IMR-90 (cell line): Measurements from ENCODE around the gene PLEKHA8. TPM values are rescaled to one million over a fixed set of nuclear protein-coding genes. Genes with fewer than 3 reads are reported as not detected.

Source experiments
- ATAC-seq: fragments of 200-7000 bp; cut with Tn5 transposase; 2 replicates; pipeline ENCODE4 v1.9.1; 2020; ENCODE audit warnings: low read depth, mild to moderate bottlenecking, moderate library complexity
- BruUV-seq: library from RNA; stranded (reverse); fragments of 400-500 nt; replicated peaks from 2 replicates; lab custom pipeline; 2021; lab: Mats Ljungman, UMichigan
- CTCF ChIA-PET: fragments of 300-600 bp; formaldehyde crosslinking; extraction: SDS; loops from one replicate; lab custom pipeline; 2021; ENCODE audit warnings: antibody characterized with exemption; lab: Yijun Ruan, JAX
- POLR2A ChIA-PET: fragments of 300-600 bp; sonication (Branson Sonifier 250); formaldehyde crosslinking; loops from one replicate; lab custom pipeline; 2022; ENCODE audit warnings: antibody characterized with exemption; ENCODE audit not compliant: unreplicated experiment; lab: Charles Lee
- DNase-seq: peaks from one replicate; pipeline ENCODE4 v3.0.0; 2013
- H2AFZ ChIP-seq: replicated peaks from 2 replicates; pipeline ENCODE3; 2013; ENCODE audit warnings: low read length, mild to moderate bottlenecking; ENCODE audit not compliant: poor library complexity
- H2AK5ac ChIP-seq: 2 replicates; pipeline ENCODE4 v1.6.1; 2013; ENCODE audit warnings: low read depth, low read length, inconsistent platforms
- H2AK9ac ChIP-seq: replicated peaks from 2 replicates; pipeline ENCODE3; 2013; ENCODE audit warnings: mild to moderate bottlenecking, low read depth, low read length, moderate library complexity; ENCODE audit not compliant: poor library complexity
- H2BK120ac ChIP-seq: 2 replicates; pipeline ENCODE4 v1.6.1; 2013; ENCODE audit warnings: low read depth, low read length, inconsistent platforms
- H2BK15ac ChIP-seq: 3 replicates; pipeline ENCODE4 v1.6.1; 2013; ENCODE audit warnings: low read depth, low read length, inconsistent platforms
- H2BK20ac ChIP-seq: 2 replicates; pipeline ENCODE4 v1.6.1; 2013; ENCODE audit warnings: low read depth, mild to moderate bottlenecking, inconsistent platforms, low read length, moderate library complexity
- H2BK5ac ChIP-seq: 2 replicates; pipeline ENCODE4 v1.6.1; 2013; ENCODE audit warnings: mild to moderate bottlenecking, low read depth, low read length, inconsistent platforms; ENCODE audit not compliant: poor library complexity, severe bottlenecking
- H3K14ac ChIP-seq: replicated peaks from 2 replicates; pipeline ENCODE4 v1.6.1; 2013; ENCODE audit warnings: low read depth, low read length, inconsistent platforms
- H3K18ac ChIP-seq: 2 replicates; pipeline ENCODE4 v1.6.1; 2013; ENCODE audit warnings: low read depth, low read length, control low read depth
- H3K23ac ChIP-seq: 2 replicates; pipeline ENCODE4 v1.6.1; 2013; ENCODE audit warnings: low read depth, low read length, inconsistent platforms
- H3K27ac ChIP-seq: 2 replicates; pipeline ENCODE4 v1.5.1; 2013; ENCODE audit warnings: mild to moderate bottlenecking, control low read depth, low read length; ENCODE audit not compliant: insufficient read depth
- H3K27me3 ChIP-seq: 2 replicates; pipeline ENCODE4 v1.6.1; 2013; ENCODE audit warnings: low read length; ENCODE audit not compliant: control insufficient read depth, insufficient read depth
- H3K36me3 ChIP-seq: 2 replicates; pipeline ENCODE4 v1.6.1; 2013; ENCODE audit warnings: low read length, mixed read lengths; ENCODE audit not compliant: control insufficient read depth, insufficient read depth
- H3K4ac ChIP-seq: 2 replicates; pipeline ENCODE4 v1.6.1; 2013; ENCODE audit warnings: low read depth, low read length, inconsistent platforms
- H3K4me1 ChIP-seq: 2 replicates; pipeline ENCODE4 v1.6.1; 2013; ENCODE audit warnings: low read length, mixed read lengths; ENCODE audit not compliant: control insufficient read depth, insufficient read depth
- H3K4me2 ChIP-seq: 2 replicates; pipeline ENCODE4 v1.6.1; 2013; ENCODE audit warnings: low read depth, mild to moderate bottlenecking, control low read depth, low read length, moderate library complexity
- H3K4me3 ChIP-seq: 2 replicates; pipeline ENCODE4 v1.5.1; 2013; ENCODE audit warnings: low read depth, mild to moderate bottlenecking, control low read depth, low read length, moderate library complexity; ENCODE audit not compliant: insufficient read depth
- H3K56ac ChIP-seq: 2 replicates; pipeline ENCODE4 v1.6.1; 2013; ENCODE audit warnings: low read length, inconsistent platforms; ENCODE audit not compliant: insufficient read depth; ENCODE audit errors: extremely low read depth
- H3K79me1 ChIP-seq, 2 experiments: 2 replicates each; pipeline ENCODE4 v1.6.1; 2013; ENCODE audit warnings: low read length in 2 of 2, inconsistent platforms in 1 of 2, low read depth in 1 of 2
- H3K9ac ChIP-seq: 2 replicates; pipeline ENCODE4 v1.6.1; 2013; ENCODE audit warnings: low read depth, low read length, control low read depth
- H3K9me1 ChIP-seq: 2 replicates; pipeline ENCODE4 v1.6.1; 2013; ENCODE audit warnings: low read length, inconsistent platforms; ENCODE audit not compliant: insufficient read depth
- H3K9me3 ChIP-seq: 2 replicates; pipeline ENCODE4 v1.6.1; 2013; ENCODE audit warnings: low read length; ENCODE audit not compliant: control insufficient read depth, insufficient read depth
- H4K20me1 ChIP-seq: 2 replicates; pipeline ENCODE4 v1.6.1; 2013; ENCODE audit warnings: low read length, inconsistent platforms; ENCODE audit not compliant: insufficient read depth
- H4K5ac ChIP-seq: 2 replicates; pipeline ENCODE4 v1.6.1; 2013; ENCODE audit warnings: mild to moderate bottlenecking, low read depth, low read length, control low read depth
- H4K8ac ChIP-seq, 2 experiments: 2 replicates each; pipeline ENCODE4 v1.6.1; 2013; ENCODE audit warnings: low read depth in 2 of 2, low read length in 2 of 2, control low read depth in 1 of 2, inconsistent platforms in 1 of 2
- H4K91ac ChIP-seq: 2 replicates; pipeline ENCODE4 v1.6.1; 2013; ENCODE audit warnings: low read depth, low read length, inconsistent platforms; ENCODE audit not compliant: insufficient read depth
- CEBPB ChIP-seq: IDR thresholded peaks from 2 replicates; pipeline ENCODE4 v1.6.1; 2012; ENCODE audit warnings: low read depth, low read length, improper control_type of control experiment
- CHD1 ChIP-seq: IDR thresholded peaks from 2 replicates; pipeline ENCODE4 v1.6.1; 2012; ENCODE audit warnings: low read depth, low read length, improper control_type of control experiment
- ELK1 ChIP-seq: fragments of 150-350 bp; IDR thresholded peaks from 2 replicates; pipeline ENCODE4 v1.6.1; 2016; ENCODE audit warnings: low read depth, mild to moderate bottlenecking, low read length, moderate library complexity, borderline replicate concordance
- FOS ChIP-seq: fragments of 150-350 bp; IDR thresholded peaks from 2 replicates; pipeline ENCODE4 v1.6.1; 2016; ENCODE audit warnings: low read depth, low read length
- MAFK ChIP-seq: IDR thresholded peaks from 2 replicates; pipeline ENCODE4 v1.6.1; 2012; ENCODE audit warnings: low read depth, low read length, improper control_type of control experiment
- MXI1 ChIP-seq: IDR thresholded peaks from 2 replicates; pipeline ENCODE4 v1.6.1; 2012; ENCODE audit warnings: low read depth, mild to moderate bottlenecking, low read length, moderate library complexity, borderline replicate concordance
- NFE2L2 ChIP-seq: fragments of 150-350 bp; IDR thresholded peaks from 2 replicates; pipeline ENCODE4 v1.6.1; 2016; ENCODE audit warnings: low read depth, mild to moderate bottlenecking, low read length
- POLR2A ChIP-seq: IDR thresholded peaks from 2 replicates; pipeline ENCODE4 v1.6.1; 2012; ENCODE audit warnings: mild to moderate bottlenecking, low read depth, low read length
- RAD21 ChIP-seq: IDR thresholded peaks from 2 replicates; pipeline ENCODE4 v1.6.1; 2012; ENCODE audit warnings: low read length, improper control_type of control experiment
- RCOR1 ChIP-seq: IDR thresholded peaks from 2 replicates; pipeline ENCODE4 v1.6.1; 2012; ENCODE audit warnings: mild to moderate bottlenecking, low read length, improper control_type of control experiment; ENCODE audit not compliant: insufficient replicate concordance
- RFX5 ChIP-seq: IDR thresholded peaks from 2 replicates; pipeline ENCODE4 v1.8.0; 2012; ENCODE audit warnings: low read depth, mild to moderate bottlenecking, low read length, moderate library complexity
- SMC3 ChIP-seq: fragments of 150-350 bp; IDR thresholded peaks from 2 replicates; pipeline ENCODE4 v1.6.1; 2016; ENCODE audit warnings: low read depth, mild to moderate bottlenecking, antibody characterized with exemption, low read length, moderate library complexity
- USF2 ChIP-seq: fragments of 150-350 bp; IDR thresholded peaks from 2 replicates; pipeline ENCODE4 v1.6.1; 2017; ENCODE audit warnings: mild to moderate bottlenecking, antibody characterized with exemption, low read length, low read depth
- WGBS, 2 experiments: methylation state at CpG; one replicate each; pipeline versions ENCODE4 v1.1.5 to v1.1.7; 2013; ENCODE audit warnings: missing lambda C conversion rate in 2 of 2; ENCODE audit not compliant: insufficient read length in 1 of 2; ENCODE audit errors: extremely low coverage in 2 of 2; 5-methylcytosine and 5-hydroxymethylcytosine counted together
- dilution Hi-C: fragments of 300-500 bp; cut with HindIII; formaldehyde crosslinking; loops from one replicate; pipeline ENCODE4 v1.14.3; 2018; ENCODE audit warnings: low sequenced_read_pairs; ENCODE audit not compliant: unreplicated experiment
- in situ Hi-C: fragments of 300-500 bp; cut with MboI; formaldehyde crosslinking; loops from 3 replicates; pipeline ENCODE4 v1.14.3; 2019; ENCODE audit warnings: low sequenced_read_pairs, inconsistent platforms, mixed read lengths
- intact Hi-C: fragments of 100-400 bp; cut with micrococcal nuclease; formaldehyde crosslinking; loops from 2 replicates; pipeline ENCODE4 v1.10.0; 2022
- polyA plus RNA-seq, 3 experiments: library from polyadenylated mRNA; depleted of rRNA; stranded (reverse); fragments of >200 nt; gene quantifications; 2 replicates each; pipeline ENCODE4 v1.2.3, GENCODE V29; 2012; ENCODE audit warnings: low replicate concordance in 1 of 3
- total RNA-seq: library from RNA; depleted of rRNA; stranded (reverse); fragments of >200 nt; gene quantifications from 2 replicates; pipeline ENCODE4 v1.2.3, GENCODE V29; 2012

The PLEKHA8 gene
- total and polyA plus RNA-seq, 2 of the 4 experiments (the other 2 are of a cell fraction), result 3.6 to 9.7 TPM

DNA sequence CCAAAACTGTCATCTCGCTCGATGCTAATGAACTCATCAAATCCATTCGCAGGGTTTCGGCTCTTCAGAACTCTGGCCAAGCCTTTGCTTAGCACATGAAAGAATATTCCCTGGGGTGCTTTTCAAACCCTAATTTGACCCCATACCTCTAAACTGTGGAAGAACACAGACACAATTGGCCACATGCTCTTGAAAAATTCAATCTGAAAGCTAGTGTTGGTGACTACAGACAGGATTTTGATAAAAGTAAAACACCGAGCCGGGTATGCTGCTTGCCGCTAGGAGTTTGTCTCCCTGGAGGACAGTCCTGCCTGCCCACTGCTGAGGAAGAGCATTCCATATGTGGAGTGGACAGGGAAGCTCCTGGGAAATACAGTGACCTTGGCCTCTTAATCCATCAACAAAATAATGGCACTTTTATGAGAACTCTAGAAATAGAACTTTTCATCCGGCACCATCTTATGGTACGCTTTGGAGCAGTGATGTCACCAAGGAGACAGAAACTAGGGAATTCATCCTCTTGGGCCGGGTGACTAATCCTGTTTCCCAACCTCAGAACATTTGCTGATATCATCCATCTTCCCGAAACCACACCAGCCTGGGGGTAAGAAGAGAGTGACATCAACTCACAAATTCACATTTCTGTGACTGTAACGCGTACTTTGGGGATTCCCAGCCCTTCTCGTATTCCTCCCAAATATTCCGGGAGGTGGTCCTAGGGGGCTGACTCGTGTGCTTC lies 140.8 kb downstream of the PLEKHA8 start (continued):
- TF ChIP-seq USF2, result no peak

- peaks cover 17% of the 10 kb centered on the region for H3K4me1 ChIP-seq
- H2BK15ac ChIP-seq, result no peak overlapping the region
- no peak overlapping the region for H4K91ac ChIP-seq
- H2BK20ac ChIP-seq, result no peak overlapping the region
- no peak overlapping the region for H3K9ac ChIP-seq
- no peak overlapping the region for H3K4me3 ChIP-seq
- ATAC-seq (no peak), DNase-seq (no peak)
- H2BK120ac ChIP-seq, result no peak overlapping the region
- H2AFZ ChIP-seq, result no peak overlapping the region
- BruUV-seq, result no TSS peak
- intact Hi-C loops, result no loop called here
- H2AK5ac ChIP-seq, result no peak overlapping the region
- 63% methylated on average over 2 of the region's 2 CpGs; no CpG with 5 or more reads in 1 of the 2 experiments for WGBS, 2 experiments
- no peak overlapping the region for H4K5ac ChIP-seq
- 0 out of 2 replicates have a peak overlapping the region, but pooled peaks have one; percentile 17 for H3K4ac ChIP-seq
- dilution Hi-C loops, result no loop called here
- H3K27ac ChIP-seq, result no peak overlapping the region
- in situ Hi-C loops, result loop anchor here (5.0 to 10.0 kb wide), 3 partner anchors 105 to 395 kb away; no protein-coding TSS in a partner anchor
- H4K20me1 ChIP-seq, result 0 out of 2 replicates have a peak, but pooled peaks cover 3% of the 10 kb centered on the region
- ChIA-PET CTCF (interaction anchor here (0.8 kb wide), 1 partner anchor 8 kb away, joined by 3 read pairs; no protein-coding TSS in a partner anchor), POLR2A (no interaction called here)
- no peak overlapping the region for H3K18ac ChIP-seq
- no peaks in the 10 kb centered on the region for H3K36me3 ChIP-seq
- H3K79me1 ChIP-seq, result no peaks in the 10 kb centered on the region
- H3K14ac ChIP-seq, result 0 out of 2 replicates have a peak overlapping the region, but pooled peaks have one; percentile 2
- H2AK9ac ChIP-seq, result no peak overlapping the region
- peaks cover 9% of the 10 kb centered on the region; the same call in 1 of the 2 replicates for H3K9me1 ChIP-seq
- H3K9me3 ChIP-seq, result no peaks in the 10 kb centered on the region
- H3K27me3 ChIP-seq, result no peaks in the 10 kb centered on the region
- H4K8ac ChIP-seq, result no peak overlapping the region
- no peak overlapping the region for H3K23ac ChIP-seq
- peak overlapping the region; percentile 32; the same call in 1 of the 2 replicates for H3K4me2 ChIP-seq
- no peak overlapping the region for H3K56ac ChIP-seq
- H2BK5ac ChIP-seq, result no peak overlapping the region
- TF ChIP-seq RCOR1, result no peak
- TF ChIP-seq USF2, result no peak
- TF ChIP-seq FOS, result no peak
- TF ChIP-seq RFX5, result no peak
- TF ChIP-seq CHD1, result no peak
- TF ChIP-seq MAFK, result no peak
- no peak for TF ChIP-seq POLR2A
- no peak for TF ChIP-seq RAD21
- no peak for TF ChIP-seq ELK1
- TF ChIP-seq NFE2L2, result no peak
- no peak for TF ChIP-seq CEBPB
- TF ChIP-seq SMC3, result no peak
- no peak for TF ChIP-seq MXI1
These were observed 141.4 kb downstream of the PLEKHA8 start for GRCh38 chr7:30169579-30169978.
